ENCODE results near the gene GHRL. TPM values are rescaled to one million over a fixed set of nuclear protein-coding genes. Genes with fewer than 3 reads are reported as not detected.
A peak's percentile ranks its signal among the peaks of the same experiment; 100 is the strongest.
"Not testable (repeated sequence)": the region's sequence is repeated elsewhere in the genome, so short reads cannot be mapped to it uniquely, and the experiment has no call there.

The GHRL gene
- polyA plus RNA-seq, 2 of the 4 experiments (the other 2 are of a cell fraction): not detected

DNA sequence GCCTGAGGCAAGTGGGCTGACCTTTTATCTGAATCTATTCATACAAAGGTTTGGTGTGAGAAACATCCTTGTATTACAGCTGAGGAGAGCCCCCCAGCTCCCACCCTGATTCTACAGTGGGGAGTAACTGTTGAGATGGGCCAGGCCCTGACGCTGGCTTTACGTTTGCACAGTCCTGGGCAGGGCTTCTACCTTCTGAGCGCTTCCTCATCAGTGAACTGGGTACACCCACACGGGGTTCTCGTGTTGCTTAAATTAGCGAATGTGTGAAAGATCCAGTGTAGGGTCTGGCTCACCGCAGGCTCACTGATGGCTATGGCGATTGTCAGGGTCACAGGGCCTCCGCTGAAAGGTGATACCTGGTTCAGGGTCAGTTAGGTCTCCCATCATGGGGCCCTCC, 7.3 kb upstream of the GHRL start:
- ChIA-PET POLR2A (no interaction called here), CTCF (interaction anchor here (1.0 to 1.1 kb wide), 2 partner anchors 13 to 678 kb away, joined by 4 to 6 read pairs; no protein-coding TSS in a partner anchor)
- DNase-seq (ENCODE audit: low read depth in 1 of 2, low spot score in 1 of 2) (no peak), FAIRE-seq (no peak), ATAC-seq (no peak; a peak in 1 of 6 replicates)
- Histone ChIP-seq H3K4me3 (no peak overlapping the region), H3K27ac (no peak overlapping the region), H3K4me2 (no peak overlapping the region), H3K4me1 (no peaks in the 10 kb centered on the region), H3K9me3 (no peaks in the 10 kb centered on the region)
- TF ChIP-seq HOXA7 (CRISPR knock-in tag; IDR thresholded peaks at IDR 0.05) (no peak), FOSL2 (IDR thresholded peaks at IDR 0.05) (no peak), FOSL2 (CRISPR knock-in tag; IDR thresholded peaks at IDR 0.05) (no peak), MAFK (IDR thresholded peaks at IDR 0.05; ENCODE audit: partially characterized antibody) (no peak)
- WGBS (ENCODE audit: missing lambda C conversion rate): 85% methylated on average over 9 of the region's 9 CpGs

DNA sequence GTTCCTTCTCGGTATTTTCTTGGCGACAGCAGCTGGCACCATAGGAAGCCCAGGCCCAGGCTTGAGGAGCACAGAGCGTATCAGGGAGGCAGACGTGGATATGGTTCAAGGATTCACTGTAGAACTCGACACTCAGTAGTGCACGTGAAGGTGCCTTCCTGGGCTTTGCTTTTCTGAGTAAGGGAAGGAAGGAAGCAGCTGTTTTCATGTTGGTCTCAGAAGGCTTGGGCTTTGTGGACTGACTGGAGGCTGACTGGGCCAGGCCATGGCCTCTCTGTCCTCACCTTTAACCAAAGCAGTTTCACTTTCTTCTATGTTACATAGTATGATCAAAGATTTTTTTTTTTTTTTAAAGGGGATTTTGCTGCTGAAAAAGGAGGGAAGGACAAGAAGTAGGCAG, 6.9 kb upstream of the GHRL start:
- H3K4me1 ChIP-seq: no peaks in the 10 kb centered on the region
- no peak for FAIRE-seq
- ChIA-PET CTCF (interaction anchor here (0.9 to 1.1 kb wide), 3 partner anchors 13 to 678 kb away, joined by 3 to 6 read pairs (median 4); no protein-coding TSS in a partner anchor), POLR2A (no interaction called here)
- 93% methylated on average over 6 of the region's 6 CpGs for WGBS (ENCODE audit: missing lambda C conversion rate)
- H3K27ac ChIP-seq: no peak overlapping the region
- H3K4me3 ChIP-seq: no peak overlapping the region
- no peak overlapping the region for H3K4me2 ChIP-seq
- no peaks in the 10 kb centered on the region for H3K9me3 ChIP-seq
- no peak for ATAC-seq
- DNase-seq (ENCODE audit: low read depth in 1 of 2, low spot score in 1 of 2): no peak
- no peak for TF ChIP-seq CHD4 (IDR thresholded peaks at IDR 0.05; ENCODE audit: borderline replicate concordance)
- TF ChIP-seq RARB (CRISPR knock-in tag; IDR thresholded peaks at IDR 0.05): no peak
- no peak for TF ChIP-seq POLR2AphosphoS2 (conservative IDR thresholded peaks at IDR 0.05; ENCODE audit: low read length)
- TF ChIP-seq E2F6 (IDR thresholded peaks at IDR 0.05; ENCODE audit: borderline replicate concordance, low read depth): no peak
- TF ChIP-seq ZSCAN20 (CRISPR knock-in tag; IDR thresholded peaks at IDR 0.05): no peak
- no peak for TF ChIP-seq HOXB13 (CRISPR knock-in tag; IDR thresholded peaks at IDR 0.05; ENCODE audit: low read depth)
- no peak for TF ChIP-seq HEYL (CRISPR knock-in tag; IDR thresholded peaks at IDR 0.05)
- TF ChIP-seq CHD2 (IDR thresholded peaks at IDR 0.05; ENCODE audit: low read length, partially characterized antibody): no peak
- TF ChIP-seq PBX3 (IDR thresholded peaks at IDR 0.05): no peak
- no peak for TF ChIP-seq ZNF302 (CRISPR knock-in tag; IDR thresholded peaks at IDR 0.05)
- no peak for TF ChIP-seq USF2 (IDR thresholded peaks at IDR 0.05)
- TF ChIP-seq HDAC2 (IDR thresholded peaks at IDR 0.05): no peak

- no peak overlapping the region for H3K4me3 ChIP-seq
- TF ChIP-seq RAD21 (conservative IDR thresholded peaks at IDR 0.05 in 1 of 2, IDR thresholded peaks at IDR 0.05 in 1 of 2): peak; percentile 10 to 24; a peak in 2 of 5 replicates
- TF ChIP-seq BHLHE40 (IDR thresholded peaks at IDR 0.05; ENCODE audit: low read depth, low read length): no peak
- DNase-seq (ENCODE audit: low read depth in 1 of 2, low spot score in 1 of 2): no peak
- H3K4me1 ChIP-seq: no peaks in the 10 kb centered on the region
- H3K9me3 ChIP-seq: no peaks in the 10 kb centered on the region
- POLR2A ChIA-PET: no interaction called here
- no peak overlapping the region for H3K27ac ChIP-seq
- WGBS (ENCODE audit: missing lambda C conversion rate): 93% methylated on average over 2 of the region's 2 CpGs
- CTCF ChIA-PET: interaction anchor here (0.9 to 1.1 kb wide), 3 partner anchors 12 to 679 kb away, joined by 3 to 6 read pairs (median 4); no protein-coding TSS in a partner anchor
- no peak for FAIRE-seq
- no peak for ATAC-seq
- no peak overlapping the region for H3K4me2 ChIP-seq
These were observed 6.4 kb upstream of the GHRL start for GRCh38 chr3:10299175-10299574.

- H3K4me2 ChIP-seq; H3K4me1 ChIP-seq; CTCF ChIA-PET; H3K27ac ChIP-seq; H3K9me3 ChIP-seq; ATAC-seq; DNase-seq (ENCODE audit: low read depth in 1 of 2, low spot score in 1 of 2); POLR2A ChIA-PET; FAIRE-seq; H3K4me3 ChIP-seq: not testable (repeated sequence)
- WGBS (ENCODE audit: missing lambda C conversion rate): 67% methylated on average over 1 of the region's 1 CpG
These were observed 5.3 kb upstream of the GHRL start for GRCh38 chr3:10298064-10298463.
